K562 (cell line): ENCODE data around the gene APPL2. TPM values are rescaled to one million over a fixed set of nuclear protein-coding genes. Genes with fewer than 3 reads are reported as not detected.

ENCODE experiments used
- BCOR ChIP-seq: fragments of 450-650 bp; IDR thresholded peaks from 2 replicates; pipeline ENCODE4 v1.6.1; 2016
- BRCA1 ChIP-seq, 2 experiments: fragments of 450-650 bp in 1 of 2; sonication (generic) in 1 of 2; formaldehyde crosslinking in 1 of 2; IDR thresholded peaks; 2 replicates each; pipeline versions ENCODE4 v1.5.0 to v1.6.1; 2017 to 2020; ENCODE audit warnings: mild to moderate bottlenecking in 1 of 2, missing genetic modification reagents in 1 of 2
- EP400 ChIP-seq: fragments of 450-650 bp; IDR thresholded peaks from 2 replicates; pipeline ENCODE4 v1.6.1; 2017; ENCODE audit warnings: antibody characterized with exemption, mild to moderate bottlenecking, moderate library complexity
- GATAD2A ChIP-seq: fragments of 450-650 bp; IDR thresholded peaks from 2 replicates; pipeline ENCODE4 v1.6.1; 2017
- NFXL1 ChIP-seq: fragments of 450-650 bp; formaldehyde crosslinking; IDR thresholded peaks from 2 replicates; pipeline ENCODE4 v1.4.0; 2021; ENCODE audit warnings: mild to moderate bottlenecking
- PML ChIP-seq: IDR thresholded peaks from 2 replicates; pipeline ENCODE4 v1.6.1; 2012; ENCODE audit warnings: low read length, inconsistent platforms
- RERE ChIP-seq: sonication (generic); formaldehyde crosslinking; IDR thresholded peaks from 2 replicates; pipeline ENCODE4 v1.8.0; 2023; ENCODE audit warnings: missing genetic modification reagents, mild to moderate bottlenecking, borderline replicate concordance
- RNF219 ChIP-seq: fragments of 250-450 bp; sonication (Bioruptor Pico); IDR thresholded peaks from 2 replicates; pipeline ENCODE4 v1.5.0; 2022; ENCODE audit warnings: mild to moderate bottlenecking
- SETDB1 ChIP-seq: IDR thresholded peaks from one replicate; pipeline ENCODE4 v1.6.1; 2012; ENCODE audit warnings: low read length, control low read depth, inconsistent platforms
- SRSF3 ChIP-seq: fragments of 200-400 bp; formaldehyde crosslinking; IDR thresholded peaks from 2 replicates; pipeline ENCODE4 v1.6.1; 2016; ENCODE audit warnings: mild to moderate bottlenecking, low read length, moderate library complexity; ENCODE audit not compliant: insufficient read depth
- TCF7 ChIP-seq: sonication (generic); IDR thresholded peaks from 2 replicates; pipeline ENCODE4 v1.6.1; 2016; ENCODE audit warnings: antibody characterized with exemption, borderline replicate concordance
- TGIF2 ChIP-seq: sonication (generic); formaldehyde crosslinking; IDR thresholded peaks from 2 replicates; pipeline ENCODE4 v1.8.1; 2022; ENCODE audit warnings: mild to moderate bottlenecking, missing genetic modification reagents, moderate library complexity
- THRB ChIP-seq: fragments of 450-650 bp; formaldehyde crosslinking; conservative IDR thresholded peaks from 2 replicates; pipeline ENCODE4 v1.4.0; 2022; ENCODE audit warnings: mild to moderate bottlenecking, missing genetic modification characterization
- ZNF197 ChIP-seq: fragments of 200-800 bp; sonication (Bioruptor generic); IDR thresholded peaks from 2 replicates; pipeline ENCODE4 v1.6.1; 2016; ENCODE audit warnings: low read depth, missing genetic modification characterization, missing compliant biosample characterization
- ZNF561 ChIP-seq: fragments of 450-650 bp; formaldehyde crosslinking; conservative IDR thresholded peaks from 2 replicates; pipeline ENCODE4 v1.4.0; 2020; ENCODE audit warnings: mild to moderate bottlenecking, moderate library complexity
- ZNF717 ChIP-seq: fragments of 250-450 bp; sonication (Bioruptor Pico); IDR thresholded peaks from 2 replicates; pipeline ENCODE4 v1.5.0; 2021
- polyA plus RNA-seq, 8 experiments: library from polyadenylated mRNA; depleted of rRNA in 4 of 8; stranded (reverse) in 5 of 8; unstranded in 3 of 8; fragments of >200 nt; fragmentation: Nextera tagmentation in 2 of 8; fragmentation: Illumina TruSeq in 1 of 8; extraction: Ambion mirVana in 2 of 8; extraction: Trizol in 1 of 8; gene quantifications; 2 replicates each; pipeline versions ENCODE4 v1.2.1 to v1.2.3, GENCODE V29; 2011 to 2014; ENCODE audit warnings: inconsistent platforms in 1 of 8, missing spikeins in 1 of 8
- total RNA-seq, 7 experiments: library from RNA; depleted of rRNA in 6 of 7; stranded (reverse); fragments of >200 nt in 6 of 7; fragmentation: Illumina TruSeq in 2 of 7; extraction: Trizol in 2 of 7; gene quantifications; 2 replicates each; pipeline versions ENCODE4 v1.2.1 to v1.2.3, GENCODE V29; 2011 to 2021; ENCODE audit warnings: low replicate concordance in 1 of 7

APPL2 gene
- total and polyA plus RNA-seq, 9 of the 15 experiments (the other 6 are each of a cell fraction or from before 2014, with no cell fraction given): 2.1 to 14.4 (median 8.2) TPM

- TF ChIP-seq NFXL1: no peak
- no peak for TF ChIP-seq THRB (CRISPR knock-in tag)
- TF ChIP-seq ZNF561 (CRISPR knock-in tag): no peak
- TF ChIP-seq SETDB1: no peak
- TF ChIP-seq BRCA1 (IDR thresholded peaks at IDR 0.05): no peak
- no peak for TF ChIP-seq BRCA1 (CRISPR knock-in tag; IDR thresholded peaks at IDR 0.05)
- no peak for TF ChIP-seq RNF219 (CRISPR knock-in tag)
- peak; percentile 33; the same call in 1 of the 2 replicates for TF ChIP-seq EP400
- no peak for TF ChIP-seq ZNF197 (CRISPR knock-in tag)
- TF ChIP-seq BCOR: no peak
- TF ChIP-seq ZNF717 (CRISPR knock-in tag): no peak
- TF ChIP-seq TCF7: no peak
- no peak for TF ChIP-seq TGIF2
- TF ChIP-seq SRSF3: no peak
- TF ChIP-seq GATAD2A: no peak
- TF ChIP-seq RERE (CRISPR knock-in tag): no peak
- no peak for TF ChIP-seq PML
Measured at GRCh38 chr12:105235732-105236476, at the start of gene APPL2 (continued).
